HUES48 (cell line): ENCODE measurements around the gene AGAP4.
"Not testable (repeated sequence)": the region's sequence is repeated elsewhere in the genome, so short reads cannot be mapped to it uniquely, and the experiment has no call there.

Experiments
- H3K27ac ChIP-seq: one replicate; pipeline ENCODE4 v1.7.0; 2013; ENCODE audit warnings: low read depth, low read length, inconsistent platforms
- H3K27me3 ChIP-seq: 2 replicates; pipeline ENCODE4 v1.6.1; 2013; ENCODE audit warnings: mild to moderate bottlenecking, low read length; ENCODE audit not compliant: control insufficient read depth, insufficient read depth
- H3K36me3 ChIP-seq: 2 replicates; pipeline ENCODE4 v1.6.1; 2013; ENCODE audit warnings: low read length; ENCODE audit not compliant: control insufficient read depth, insufficient read depth
- H3K4me1 ChIP-seq: 2 replicates; pipeline ENCODE4 v1.6.1; 2013; ENCODE audit warnings: mild to moderate bottlenecking, low read length; ENCODE audit not compliant: control insufficient read depth, insufficient read depth
- H3K4me3 ChIP-seq: 2 replicates; pipeline ENCODE4 v1.5.1; 2013; ENCODE audit warnings: mild to moderate bottlenecking, low read depth, low read length
- H3K9ac ChIP-seq: 2 replicates; pipeline ENCODE4 v1.6.1; 2013; ENCODE audit warnings: mild to moderate bottlenecking, low read depth, low read length, moderate library complexity
- H3K9me3 ChIP-seq: 2 replicates; pipeline ENCODE4 v1.6.1; 2013; ENCODE audit warnings: low read length; ENCODE audit not compliant: control insufficient read depth, insufficient read depth

Gene AGAP4

DNA sequence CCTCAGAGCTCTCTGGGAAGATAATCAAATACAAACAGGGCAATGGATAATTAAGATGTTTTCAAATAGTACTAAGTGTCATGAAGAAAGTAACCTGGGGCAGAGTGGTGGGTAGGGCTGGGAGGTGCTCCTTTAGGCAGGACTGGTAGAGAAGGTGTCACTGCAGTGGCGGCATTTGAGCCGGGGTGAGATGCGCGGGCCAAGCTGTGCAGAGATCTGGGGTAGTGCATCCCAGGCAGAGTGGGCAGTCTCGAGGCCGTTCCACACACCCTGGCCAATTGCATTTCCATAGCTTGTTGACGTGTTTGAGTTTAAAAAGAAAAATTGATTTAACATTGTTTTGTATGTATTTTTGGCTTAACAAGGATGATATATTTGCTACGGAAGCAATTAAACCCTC, 57.3 kb downstream of the AGAP4 start:
- H3K4me1 ChIP-seq, H3K27me3 ChIP-seq, H3K9ac ChIP-seq, H3K27ac ChIP-seq, H3K9me3 ChIP-seq, H3K4me3 ChIP-seq: not testable (repeated sequence)
- peaks cover 11% of the 10 kb centered on the region for H3K36me3 ChIP-seq

DNA sequence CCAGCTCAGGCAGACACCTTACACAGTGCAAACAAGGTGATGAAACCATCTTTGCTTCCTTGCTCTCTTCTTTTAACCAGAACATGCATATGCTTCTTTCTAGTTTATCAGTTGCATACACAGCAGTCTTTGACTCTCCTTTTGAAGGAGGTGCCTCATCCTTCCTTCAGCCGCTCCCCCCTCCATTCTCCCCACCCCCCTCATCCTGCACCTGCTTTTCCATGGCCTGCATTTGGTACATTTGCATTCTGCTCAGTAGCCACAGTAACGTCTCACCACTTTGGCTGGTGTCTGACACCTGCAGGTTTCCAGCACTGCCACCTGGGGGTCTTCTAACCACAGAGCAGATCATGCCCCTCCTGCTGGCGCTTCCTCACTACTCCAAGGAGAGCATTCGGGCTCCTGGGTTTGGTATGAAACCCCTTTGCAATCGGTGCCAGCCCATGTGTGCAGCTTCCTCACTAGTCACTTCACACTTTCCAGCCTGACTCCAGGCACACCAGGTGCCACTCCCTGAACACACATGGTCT, 60.0 kb downstream of the AGAP4 start:
- H3K4me1 ChIP-seq, H3K27me3 ChIP-seq, H3K27ac ChIP-seq, H3K4me3 ChIP-seq, H3K9ac ChIP-seq, H3K9me3 ChIP-seq: not testable (repeated sequence)
- peaks cover 11% of the 10 kb centered on the region for H3K36me3 ChIP-seq

DNA sequence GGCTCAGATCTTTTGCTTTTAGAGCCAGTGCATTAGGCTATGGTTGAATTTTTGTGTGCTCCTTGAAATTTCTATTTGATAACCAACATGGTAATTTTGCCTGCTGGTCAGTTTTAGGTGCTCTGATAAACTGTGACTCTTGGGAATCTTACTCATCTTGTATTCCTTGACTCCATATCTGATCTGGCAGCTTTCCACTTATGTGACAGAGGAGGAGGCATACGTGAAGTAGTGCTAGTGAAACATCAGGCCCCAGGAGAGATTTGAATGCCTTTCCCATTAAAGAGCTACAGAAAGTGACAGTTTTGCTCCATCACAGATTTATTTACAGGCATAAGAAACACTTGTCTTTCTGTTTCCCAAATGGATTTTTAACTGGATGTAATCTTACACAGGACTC, 61.1 kb downstream of the AGAP4 start:
- H3K9ac ChIP-seq, H3K9me3 ChIP-seq, H3K4me1 ChIP-seq, H3K27me3 ChIP-seq, H3K27ac ChIP-seq, H3K4me3 ChIP-seq: not testable (repeated sequence)
- peaks cover 11% of the 10 kb centered on the region for H3K36me3 ChIP-seq
